H9 (cell line): ENCODE results near the gene PARVB. TPM values are rescaled to one million over a fixed set of nuclear protein-coding genes. Genes with fewer than 3 reads are reported as not detected.

ENCODE experiments used
- DNase-seq: peaks from one replicate; pipeline ENCODE4 v3.0.0-alpha.2; 2017
- H2AFZ ChIP-seq: one replicate; pipeline ENCODE4 v1.6.1; 2013; ENCODE audit warnings: mild to moderate bottlenecking, low read length, control low read depth, moderate library complexity
- H2AK5ac ChIP-seq: 2 replicates; pipeline ENCODE4 v1.6.1; 2013; ENCODE audit warnings: low read length, control low read depth, mixed read lengths; ENCODE audit not compliant: insufficient read length
- H2BK120ac ChIP-seq: one replicate; pipeline ENCODE4 v1.6.1; 2013; ENCODE audit warnings: low read depth, mild to moderate bottlenecking, low read length, control low read depth, inconsistent platforms; ENCODE audit not compliant: poor library complexity, severe bottlenecking
- H2BK12ac ChIP-seq: 2 replicates; pipeline ENCODE4 v1.6.1; 2013; ENCODE audit warnings: low read length, control low read depth, mixed read lengths, low read depth; ENCODE audit not compliant: insufficient read length
- H2BK15ac ChIP-seq: 2 replicates; pipeline ENCODE4 v1.6.1; 2013; ENCODE audit warnings: low read depth, low read length, control low read depth
- H2BK20ac ChIP-seq: one replicate; pipeline ENCODE4 v1.6.1; 2013; ENCODE audit warnings: low read depth, mild to moderate bottlenecking, low read length, control low read depth, inconsistent platforms; ENCODE audit not compliant: poor library complexity, severe bottlenecking
- H2BK5ac ChIP-seq: 2 replicates; pipeline ENCODE4 v1.6.1; 2013; ENCODE audit warnings: low read length, control low read depth, mixed read lengths; ENCODE audit not compliant: insufficient read length
- H3K14ac ChIP-seq: 2 replicates; pipeline ENCODE4 v1.6.1; 2013; ENCODE audit warnings: low read length, control low read depth; ENCODE audit not compliant: insufficient read depth
- H3K18ac ChIP-seq: 2 replicates; pipeline ENCODE4 v1.6.1; 2013; ENCODE audit warnings: low read depth, mild to moderate bottlenecking, mixed read lengths, low read length, control low read depth; ENCODE audit not compliant: insufficient read length
- H3K23ac ChIP-seq: 2 replicates; pipeline ENCODE4 v1.6.1; 2013; ENCODE audit warnings: low read length, control low read depth, mixed read lengths, low read depth; ENCODE audit not compliant: insufficient read length
- H3K23me2 ChIP-seq: 2 replicates; pipeline ENCODE4 v1.6.1; 2013; ENCODE audit warnings: low read depth, mild to moderate bottlenecking, mixed read lengths, low read length, control low read depth; ENCODE audit not compliant: insufficient read length, poor library complexity, severe bottlenecking
- H3K27ac ChIP-seq: 2 replicates; pipeline ENCODE4 v1.5.1; 2013; ENCODE audit warnings: low read length, control low read depth, mixed read lengths, low read depth; ENCODE audit not compliant: insufficient read length
- H3K27me3 ChIP-seq: 2 replicates; pipeline ENCODE4 v1.6.1; 2013; ENCODE audit warnings: low read length, control low read depth, inconsistent platforms; ENCODE audit not compliant: insufficient read depth
- H3K4ac ChIP-seq: 2 replicates; pipeline ENCODE4 v1.6.1; 2013; ENCODE audit warnings: low read depth, mild to moderate bottlenecking, control low read depth, inconsistent platforms, low read length, moderate library complexity
- H3K4me1 ChIP-seq: 2 replicates; pipeline ENCODE4 v1.6.1; 2013; ENCODE audit warnings: low read length, control low read depth, inconsistent platforms; ENCODE audit not compliant: insufficient read depth
- H3K4me2 ChIP-seq: 2 replicates; pipeline ENCODE4 v1.6.1; 2013; ENCODE audit warnings: low read length, control low read depth, mixed read lengths; ENCODE audit not compliant: insufficient read length, insufficient read depth
- H3K56ac ChIP-seq: 2 replicates; pipeline ENCODE4 v1.6.1; 2013; ENCODE audit warnings: low read depth, mild to moderate bottlenecking, mixed read lengths, low read length, control low read depth; ENCODE audit not compliant: insufficient read length
- H3K79me1 ChIP-seq: 2 replicates; pipeline ENCODE4 v1.6.1; 2013; ENCODE audit warnings: low read depth, mild to moderate bottlenecking, moderate library complexity, low read length, control low read depth, inconsistent platforms; ENCODE audit not compliant: insufficient read depth, poor library complexity, severe bottlenecking
- H3K79me2 ChIP-seq: 2 replicates; pipeline ENCODE4 v1.6.1; 2013; ENCODE audit warnings: low read length, control low read depth, inconsistent platforms; ENCODE audit not compliant: insufficient read depth
- H3K9ac ChIP-seq: 2 replicates; pipeline ENCODE4 v1.6.1; 2013; ENCODE audit warnings: low read length, control low read depth, mixed read lengths; ENCODE audit not compliant: insufficient read length; ENCODE audit errors: extremely low read depth
- H3K9me3 ChIP-seq: one replicate; pipeline ENCODE4 v1.6.1; 2013; ENCODE audit warnings: low read depth, low read length, inconsistent platforms; ENCODE audit not compliant: control insufficient read depth
- H3T11ph ChIP-seq: one replicate; pipeline ENCODE4 v1.6.1; 2013; ENCODE audit warnings: mild to moderate bottlenecking, low read length, control low read depth, inconsistent platforms
- H4K20me1 ChIP-seq: one replicate; pipeline ENCODE4 v1.6.1; 2013; ENCODE audit not compliant: control insufficient read depth, insufficient read length, insufficient read depth
- H4K5ac ChIP-seq: 2 replicates; pipeline ENCODE4 v1.6.1; 2013; ENCODE audit warnings: low read depth, mild to moderate bottlenecking, mixed read lengths, low read length, control low read depth; ENCODE audit not compliant: insufficient read length
- H4K8ac ChIP-seq: replicated peaks from 2 replicates; pipeline ENCODE4 v1.6.1; 2013; ENCODE audit warnings: low read length, control low read depth, mixed read lengths, low read depth; ENCODE audit not compliant: insufficient read length
- H4K91ac ChIP-seq: 2 replicates; pipeline ENCODE4 v1.6.1; 2013; ENCODE audit warnings: low read depth, mild to moderate bottlenecking, moderate library complexity, mixed read lengths, low read length, control low read depth; ENCODE audit not compliant: insufficient read length
- H3K27ac Mint-ChIP-seq, 3 experiments: 2 replicates in 2 of 3; 3 replicates in 1 of 3; pipeline ENCODE4 v1.8.0; 2020 to 2021; ENCODE audit warnings: mixed read lengths in 3 of 3, mild to moderate bottlenecking in 1 of 3, moderate library complexity in 1 of 3
- H3K27me3 Mint-ChIP-seq: 2 replicates; pipeline ENCODE4 v1.8.0; 2021; ENCODE audit warnings: low read depth, mild to moderate bottlenecking, moderate library complexity, mixed read lengths
- H3K36me3 Mint-ChIP-seq, 3 experiments: 2 replicates in 2 of 3; 3 replicates in 1 of 3; pipeline ENCODE4 v1.8.0; 2020 to 2021; ENCODE audit warnings: low read depth in 3 of 3, mixed read lengths in 3 of 3; ENCODE audit not compliant: insufficient read depth in 1 of 3
- H3K4me1 Mint-ChIP-seq, 2 experiments: 2 replicates each; pipeline ENCODE4 v1.8.0; 2020; ENCODE audit warnings: mixed read lengths in 2 of 2
- H3K4me3 Mint-ChIP-seq, 2 experiments: 2 replicates in 1 of 2; 3 replicates in 1 of 2; pipeline ENCODE4 v1.8.0; 2020 to 2021; ENCODE audit warnings: mild to moderate bottlenecking in 2 of 2, mixed read lengths in 2 of 2, moderate library complexity in 1 of 2
- H3K9me3 Mint-ChIP-seq, 2 experiments: 2 replicates in 1 of 2; 3 replicates in 1 of 2; pipeline ENCODE4 v1.8.0; 2020; ENCODE audit warnings: mild to moderate bottlenecking in 2 of 2, mixed read lengths in 2 of 2, moderate library complexity in 1 of 2
- WGBS: extraction: QIAGEN DNeasy Blood & Tissue Kit; methylation state at CpG from one replicate; pipeline ENCODE4 v1.1.7; 2013; ENCODE audit warnings: missing lambda C conversion rate, low lambda C conversion rate, mixed read lengths; ENCODE audit not compliant: insufficient read length; ENCODE audit errors: extremely low coverage; 5-methylcytosine and 5-hydroxymethylcytosine counted together
- total RNA-seq: library from RNA; stranded (reverse); gene quantifications from 2 replicates; pipeline ENCODE4 v1.2.1, GENCODE V29; 2021
- TF ChIP-seq, protein P1 (sequence below): fragments of 200-600 bp; sonication (generic); conservative IDR thresholded peaks from 3 replicates; pipeline ENCODE4 v1.8.0; 2021; ENCODE audit warnings: antibody characterized with exemption, mild to moderate bottlenecking

PARVB gene
- total RNA-seq, 1 experiment from 2014 or later = 15.6 TPM

GRCh38 chr22:43996170-43996980 is 27.7 kb upstream of the PARVB start:
- no peaks in the 10 kb centered on the region for H3K9me3 Mint-ChIP-seq
- H3K79me1 ChIP-seq = no peaks in the 10 kb centered on the region
- no peak overlapping the region for H3K4me3 Mint-ChIP-seq
- WGBS = no CpG with 5 or more reads among the region's 45 CpGs
- no peak overlapping the region for H3K56ac ChIP-seq
- no peak overlapping the region for H4K91ac ChIP-seq
- TF ChIP-seq, protein P1, sequence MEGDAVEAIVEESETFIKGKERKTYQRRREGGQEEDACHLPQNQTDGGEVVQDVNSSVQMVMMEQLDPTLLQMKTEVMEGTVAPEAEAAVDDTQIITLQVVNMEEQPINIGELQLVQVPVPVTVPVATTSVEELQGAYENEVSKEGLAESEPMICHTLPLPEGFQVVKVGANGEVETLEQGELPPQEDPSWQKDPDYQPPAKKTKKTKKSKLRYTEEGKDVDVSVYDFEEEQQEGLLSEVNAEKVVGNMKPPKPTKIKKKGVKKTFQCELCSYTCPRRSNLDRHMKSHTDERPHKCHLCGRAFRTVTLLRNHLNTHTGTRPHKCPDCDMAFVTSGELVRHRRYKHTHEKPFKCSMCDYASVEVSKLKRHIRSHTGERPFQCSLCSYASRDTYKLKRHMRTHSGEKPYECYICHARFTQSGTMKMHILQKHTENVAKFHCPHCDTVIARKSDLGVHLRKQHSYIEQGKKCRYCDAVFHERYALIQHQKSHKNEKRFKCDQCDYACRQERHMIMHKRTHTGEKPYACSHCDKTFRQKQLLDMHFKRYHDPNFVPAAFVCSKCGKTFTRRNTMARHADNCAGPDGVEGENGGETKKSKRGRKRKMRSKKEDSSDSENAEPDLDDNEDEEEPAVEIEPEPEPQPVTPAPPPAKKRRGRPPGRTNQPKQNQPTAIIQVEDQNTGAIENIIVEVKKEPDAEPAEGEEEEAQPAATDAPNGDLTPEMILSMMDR = no peak
- no peaks in the 10 kb centered on the region for H3K27me3 Mint-ChIP-seq
- H3K4me2 ChIP-seq = no peak overlapping the region
- no peak overlapping the region for H3K14ac ChIP-seq
- H3K27ac ChIP-seq = no peak overlapping the region
- H2BK12ac ChIP-seq = no peak overlapping the region
- H3K18ac ChIP-seq = no peak overlapping the region
- no peaks in the 10 kb centered on the region for H3K23me2 ChIP-seq
- no peak overlapping the region for H2AK5ac ChIP-seq
- H3T11ph ChIP-seq = no peak overlapping the region
- H4K8ac ChIP-seq = no peak overlapping the region
- no peak overlapping the region for H2BK120ac ChIP-seq
- no peak overlapping the region; a peak in 1 of 7 replicates for H3K27ac Mint-ChIP-seq
- no peak overlapping the region for H3K23ac ChIP-seq
- H2AFZ ChIP-seq = no peak overlapping the region
- DNase-seq = no peak
- H3K27me3 ChIP-seq = no peaks in the 10 kb centered on the region
- no peak overlapping the region for H4K5ac ChIP-seq
- no peak overlapping the region for H2BK5ac ChIP-seq
- H2BK15ac ChIP-seq = no peak overlapping the region
- no peak overlapping the region for H2BK20ac ChIP-seq
- H3K9ac ChIP-seq = no peak overlapping the region
- peaks cover 4% of the 10 kb centered on the region for H4K20me1 ChIP-seq
- no peaks in the 10 kb centered on the region for H3K79me2 ChIP-seq
- no peaks in the 10 kb centered on the region for H3K4me1 ChIP-seq
- H3K9me3 ChIP-seq = no peaks in the 10 kb centered on the region
- peaks cover 4 to 10% of the 10 kb centered on the region in 2 experiments; a peak in 3 of 4 replicates for H3K4me1 Mint-ChIP-seq
- peaks cover 18 to 70% (median 69%) of the 10 kb centered on the region in 3 experiments; a peak in 6 of 7 replicates for H3K36me3 Mint-ChIP-seq
- H3K4ac ChIP-seq = no peak overlapping the region
